ENCODE measurements around the gene CHORDC1.

- no peak for TF ChIP-seq POLR2A (IDR thresholded peaks at IDR 0.05)
- TF ChIP-seq CTCF (IDR thresholded peaks at IDR 0.05): no peak
These were observed 51.5 kb downstream of the CHORDC1 start for GRCh38 chr11:90171359-90171758.

All from lower leg skin (tissue), 3 donors.